Epithelial cell of esophagus (primary cell): ENCODE data around the gene ZNF738.

Experiments
- DNase-seq: peaks from one replicate; pipeline ENCODE4 v3.0.0; 2010; ENCODE audit warnings: low read depth
- H3K4me3 ChIP-seq: 2 replicates; pipeline ENCODE4 v1.5.1; 2011; ENCODE audit warnings: mild to moderate bottlenecking, low read length, control low read depth
- CTCF ChIP-seq: IDR thresholded peaks from 2 replicates; pipeline ENCODE4 v1.5.1; 2011; ENCODE audit warnings: low read depth, mild to moderate bottlenecking, low read length, control low read depth, inconsistent platforms; ENCODE audit not compliant: insufficient read depth; ENCODE audit errors: missing control alignments

The ZNF738 gene

DNA sequence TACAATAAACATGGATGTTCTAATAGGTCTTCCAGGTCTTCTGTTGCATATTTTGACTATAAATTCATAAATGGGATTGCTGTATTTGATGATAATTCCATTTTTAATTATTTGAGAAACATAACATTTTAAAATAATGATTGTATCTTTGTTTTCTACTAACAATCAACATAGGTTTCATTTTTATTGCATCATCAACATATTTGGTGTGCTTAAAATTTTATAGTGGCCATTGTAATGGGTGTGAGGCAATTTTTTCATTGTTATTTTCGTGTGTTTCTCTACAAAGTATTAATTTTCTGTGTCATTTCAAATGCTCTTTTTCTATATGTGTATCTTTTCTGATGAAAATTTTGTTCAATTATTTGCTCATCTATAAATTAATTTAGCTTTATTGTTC, 51.4 kb downstream of the ZNF738 start:
- TF ChIP-seq CTCF: no peak
- no peak overlapping the region for H3K4me3 ChIP-seq
- no peak for DNase-seq

- TF ChIP-seq CTCF: no peak
- H3K4me3 ChIP-seq: no peak overlapping the region
- no peak for DNase-seq
These were observed 63.4 kb downstream of the ZNF738 start for GRCh38 chr19:21422244-21422643.

DNA sequence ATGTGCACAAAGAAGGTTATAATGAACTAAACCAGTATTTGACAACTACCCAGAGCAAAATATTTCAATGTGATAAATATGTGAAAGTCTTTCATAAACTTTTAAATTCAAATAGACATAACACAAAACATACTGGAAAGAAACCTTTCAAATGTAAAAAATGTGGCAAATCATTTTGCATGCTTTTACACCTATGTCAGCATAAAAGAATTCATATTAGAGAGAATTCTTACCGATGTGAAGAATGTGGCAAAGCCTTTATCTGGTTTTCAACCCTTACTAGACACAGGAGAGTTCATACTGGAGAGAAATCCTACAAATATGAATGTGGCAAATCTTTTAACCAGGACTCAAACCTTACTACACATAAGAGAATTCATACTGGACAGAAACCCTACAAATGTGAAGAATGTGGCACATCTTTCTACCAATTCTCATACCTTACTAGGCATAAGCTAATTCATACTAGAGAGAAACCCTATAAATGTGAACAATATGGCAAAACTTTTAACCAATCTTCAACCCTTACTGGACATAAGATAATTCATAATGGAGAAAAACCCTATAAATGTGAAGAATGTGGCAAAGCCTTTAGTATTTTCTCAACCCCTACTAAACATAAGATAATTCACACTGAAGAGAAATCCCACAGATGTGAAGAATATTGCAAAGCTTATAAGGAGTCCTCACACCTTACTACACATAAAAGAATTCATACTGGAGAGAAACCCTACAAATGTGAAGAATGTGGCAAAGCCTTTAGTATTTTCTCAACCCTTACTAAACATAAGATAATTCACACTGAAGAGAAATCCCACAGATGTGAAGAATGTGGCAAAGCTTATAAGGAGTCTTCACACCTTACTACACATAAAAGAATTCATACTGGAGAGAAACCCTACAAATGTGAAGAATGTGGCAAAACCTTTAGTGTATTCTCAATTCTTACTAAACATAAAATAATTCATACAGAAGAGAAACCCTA, 64.5 kb downstream of the ZNF738 start:
- H3K4me3 ChIP-seq: no peak overlapping the region
- TF ChIP-seq CTCF: no peak
- no peak for DNase-seq
